Psoas muscle (tissue), 8 donors: ENCODE data around the gene DIP2C. TPM values are rescaled to one million over a fixed set of nuclear protein-coding genes. Genes with fewer than 3 reads are reported as not detected.

Experiments used
- ATAC-seq, 4 donors: fragments of 200-7000 bp; cut with Tn5 transposase; one replicate each; pipeline ENCODE4 v1.9.1; 2020; ENCODE audit warnings: moderate library complexity in 3 of 4, mild to moderate bottlenecking in 2 of 4
- DNase-seq, 2 donors: peaks; one replicate each; pipeline ENCODE4 v3.0.0-alpha.2; 2020
- H3K27ac ChIP-seq: fragments of 200-600 bp; one replicate; pipeline ENCODE4 v1.8.0; 2022
- H3K27me3 ChIP-seq, 3 donors: fragments of 200-600 bp in 1 of 3; one replicate each; pipeline versions ENCODE4 v1.6.1 to v1.8.0; 2013 to 2022; ENCODE audit warnings: low read length in 2 of 3, mild to moderate bottlenecking in 2 of 3, moderate library complexity in 1 of 3; ENCODE audit not compliant: insufficient read depth in 3 of 3
- H3K36me3 ChIP-seq, 2 donors: fragments of 200-600 bp in 1 of 2; one replicate each; pipeline versions ENCODE4 v1.6.1 to v1.8.0; 2013 to 2022; ENCODE audit warnings: low read depth in 1 of 2, mild to moderate bottlenecking in 1 of 2, moderate library complexity in 1 of 2; ENCODE audit not compliant: insufficient read depth in 1 of 2
- H3K4me1 ChIP-seq: fragments of 200-600 bp; one replicate; pipeline ENCODE4 v1.8.0; 2022
- H3K4me3 ChIP-seq: fragments of 200-600 bp; one replicate; pipeline ENCODE4 v1.8.0; 2022; ENCODE audit warnings: mild to moderate bottlenecking
- H3K9me3 ChIP-seq: fragments of 200-600 bp; one replicate; pipeline ENCODE4 v1.8.0; 2022
- WGBS, 3 donors: extraction: QIAGEN DNeasy Blood & Tissue Kit; methylation state at CpG; one replicate each; pipeline versions ENCODE4 v1.1.6 to v1.1.7; 2013; 5-methylcytosine and 5-hydroxymethylcytosine counted together
- intact Hi-C, 2 donors: fragments of 100-400 bp; cut with DNase I; formaldehyde crosslinking; loops; one replicate each; pipeline versions ENCODE4 v1.11.0 to v1.14.2; 2022
- polyA plus RNA-seq, 3 donors: library from polyadenylated mRNA; stranded (reverse); fragments of 200-250 nt; gene quantifications; one replicate each; pipeline ENCODE4 v1.2.3, GENCODE V29; 2013
- total RNA-seq, 4 donors: library from RNA; stranded (reverse); fragmentation: NEBNext Ultra II Directional in 2 of 4; extraction: Animal tissue kit (Norgen Biotek cat#: 25700) in 2 of 4; gene quantifications; one replicate each; pipeline versions ENCODE4 v1.2.1 to v1.2.4, GENCODE V29; 2021 to 2023
- TF ChIP-seq, protein P1 (sequence below): fragments of 200-600 bp; IDR thresholded peaks from one replicate; pipeline ENCODE4 v1.8.0; 2022; ENCODE audit warnings: antibody characterized with exemption
- donor health status: healthy with polysubstance abuse.
- donor health status: DM: no; HTN: no; CAD: no; lungs with moderate emphysema.
- donor health status: Bipolar disorder and iron deficiency.
- donor health status: healthy.
- donor health status: DM: yes; HTN: yes; CAD: no.
- donor health status: DM: no; HTN: no; CAD: no.
- donor health status: DM: no; HTN: no; CAD: no.
- donor health status: DM: yes; HTN: yes; CAD: no.

The DIP2C gene
- total and polyA plus RNA-seq, 7 donors = 7.7 to 32.0 (median 25.0) TPM

DNA sequence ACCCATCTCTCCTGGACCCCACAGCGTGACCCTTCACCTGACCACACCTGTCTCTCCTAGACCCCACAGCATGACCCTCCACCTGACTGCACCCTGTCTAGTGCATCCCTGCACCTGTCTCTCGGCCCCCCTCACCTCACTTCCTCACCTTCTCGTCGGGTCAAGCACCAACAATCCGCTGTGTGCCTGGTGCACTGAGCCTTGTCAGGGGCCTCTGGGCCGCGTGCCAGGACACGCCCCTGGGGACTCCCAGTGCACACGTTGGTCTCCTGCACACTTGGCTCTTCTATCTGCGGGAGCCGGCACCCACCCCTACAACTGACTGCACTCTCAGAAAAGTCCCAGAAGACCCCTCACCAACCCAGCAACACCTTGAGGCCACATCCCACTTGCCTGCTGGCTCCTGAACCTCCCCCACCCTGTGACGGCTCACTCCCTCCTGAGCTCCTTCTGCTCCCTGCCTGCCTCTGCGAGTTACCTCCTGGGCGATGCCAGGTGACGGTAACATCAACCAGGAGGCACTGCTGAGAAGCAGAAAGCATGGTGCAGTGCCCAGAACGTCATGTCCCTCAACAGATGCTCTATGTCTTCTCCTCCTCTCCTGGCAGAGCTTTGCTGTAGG lies 147.6 kb downstream of the DIP2C start:
- TF ChIP-seq, protein P1, sequence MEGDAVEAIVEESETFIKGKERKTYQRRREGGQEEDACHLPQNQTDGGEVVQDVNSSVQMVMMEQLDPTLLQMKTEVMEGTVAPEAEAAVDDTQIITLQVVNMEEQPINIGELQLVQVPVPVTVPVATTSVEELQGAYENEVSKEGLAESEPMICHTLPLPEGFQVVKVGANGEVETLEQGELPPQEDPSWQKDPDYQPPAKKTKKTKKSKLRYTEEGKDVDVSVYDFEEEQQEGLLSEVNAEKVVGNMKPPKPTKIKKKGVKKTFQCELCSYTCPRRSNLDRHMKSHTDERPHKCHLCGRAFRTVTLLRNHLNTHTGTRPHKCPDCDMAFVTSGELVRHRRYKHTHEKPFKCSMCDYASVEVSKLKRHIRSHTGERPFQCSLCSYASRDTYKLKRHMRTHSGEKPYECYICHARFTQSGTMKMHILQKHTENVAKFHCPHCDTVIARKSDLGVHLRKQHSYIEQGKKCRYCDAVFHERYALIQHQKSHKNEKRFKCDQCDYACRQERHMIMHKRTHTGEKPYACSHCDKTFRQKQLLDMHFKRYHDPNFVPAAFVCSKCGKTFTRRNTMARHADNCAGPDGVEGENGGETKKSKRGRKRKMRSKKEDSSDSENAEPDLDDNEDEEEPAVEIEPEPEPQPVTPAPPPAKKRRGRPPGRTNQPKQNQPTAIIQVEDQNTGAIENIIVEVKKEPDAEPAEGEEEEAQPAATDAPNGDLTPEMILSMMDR = no peak
- Histone ChIP-seq H3K27me3 (no peaks in the 10 kb centered on the region), H3K9me3 (no peaks in the 10 kb centered on the region), H3K4me3 (no peak overlapping the region), H3K4me1 (no peaks in the 10 kb centered on the region), H3K36me3 (no peaks in the 10 kb centered on the region), H3K27ac (no peak overlapping the region)
- DNase-seq (no peak), ATAC-seq (no peak)
- intact Hi-C loops = no loop called here
- 68 to 79% (median 75%) methylated on average over 16 of the region's 16 CpGs for WGBS, 3 donors

DNA sequence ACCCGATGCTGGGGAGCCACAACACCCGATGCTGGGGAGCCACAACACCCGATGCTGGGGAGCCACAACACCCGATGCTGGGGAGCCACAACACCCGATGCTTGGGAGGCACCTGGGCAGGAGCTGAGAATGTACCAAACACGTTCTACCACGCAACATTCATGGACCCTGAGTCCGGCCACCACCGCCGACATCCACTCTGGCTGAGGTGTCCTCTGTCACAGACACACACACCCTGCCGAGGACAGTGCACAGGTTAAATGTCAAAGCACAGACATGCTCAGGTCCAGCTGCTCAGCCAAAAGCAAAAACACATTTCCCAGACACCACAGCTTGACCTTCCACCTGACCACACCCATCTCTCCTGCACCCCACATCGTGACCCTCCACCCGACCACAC lies 148.4 kb downstream of the DIP2C start:
- H3K4me1 ChIP-seq = no peaks in the 10 kb centered on the region
- intact Hi-C loops = no loop called here
- no peaks in the 10 kb centered on the region for H3K27me3 ChIP-seq
- no peak overlapping the region for H3K4me3 ChIP-seq
- no peak overlapping the region for H3K27ac ChIP-seq
- WGBS, 3 donors = 89 to 99% (median 90%) methylated on average over 10 to 13 of the region's 13 CpGs
- no peaks in the 10 kb centered on the region for H3K36me3 ChIP-seq
- TF ChIP-seq, protein P1 = no peak
- no peak for DNase-seq
- H3K9me3 ChIP-seq = no peaks in the 10 kb centered on the region
- no peak for ATAC-seq

DNA sequence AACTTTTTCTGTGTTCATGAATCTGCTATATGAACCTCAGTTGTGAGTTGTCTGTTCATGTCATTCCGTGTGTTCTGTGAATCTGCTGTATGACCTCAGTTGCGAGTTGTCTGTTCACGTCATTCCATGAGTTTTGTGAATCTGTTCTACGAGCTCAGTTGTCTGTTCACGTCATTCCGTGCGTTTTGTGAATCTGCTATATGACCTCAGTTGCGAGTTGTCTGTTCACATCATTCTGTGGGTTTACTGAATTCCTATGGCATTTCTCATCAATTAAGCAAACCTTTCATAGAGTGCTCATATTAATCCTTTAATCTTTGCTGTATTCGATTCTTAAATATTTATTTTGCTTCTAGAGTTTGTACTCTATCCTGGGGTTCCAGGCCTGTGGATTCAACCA lies 150.6 kb downstream of the DIP2C start:
- TF ChIP-seq, protein P1 = no peak
- Histone ChIP-seq H3K4me1 (no peaks in the 10 kb centered on the region), H3K9me3 (no peaks in the 10 kb centered on the region), H3K27me3 (no peaks in the 10 kb centered on the region), H3K27ac (no peak overlapping the region), H3K36me3 (no peaks in the 10 kb centered on the region), H3K4me3 (no peak overlapping the region)
- WGBS, 3 donors = 93 to 95% (median 93%) methylated on average over 9 of the region's 9 CpGs
- DNase-seq (no peak), ATAC-seq (no peak)
- intact Hi-C loops = no loop called here

DNA sequence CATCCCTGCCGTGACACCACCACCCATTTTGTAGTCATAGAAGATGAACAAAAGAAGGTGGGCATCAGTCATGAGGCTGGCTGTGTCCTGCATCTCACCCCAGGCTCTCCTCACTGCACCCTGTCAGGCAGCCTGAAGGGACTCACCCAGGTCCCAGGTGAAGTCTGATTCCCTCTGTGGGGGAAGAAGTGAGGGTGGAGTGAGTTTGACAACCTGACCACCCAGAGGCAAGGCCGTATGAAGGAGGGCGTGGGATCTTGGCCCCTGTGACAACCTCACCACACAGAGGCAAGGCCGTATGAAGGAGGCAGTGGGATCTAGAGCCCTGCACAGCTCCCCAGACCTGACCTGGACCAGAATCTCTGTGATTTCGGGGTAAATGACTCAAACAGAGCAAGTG lies 152.5 kb downstream of the DIP2C start:
- intact Hi-C loops = no loop called here

More for the DNA sequence above, 152.5 kb downstream of the DIP2C start:
- ATAC-seq (peak in 1 of 4 donors; percentile 17), DNase-seq (no peak)
- Histone ChIP-seq H3K4me1 (no peaks in the 10 kb centered on the region), H3K36me3 (no peaks in the 10 kb centered on the region), H3K9me3 (no peaks in the 10 kb centered on the region), H3K4me3 (no peak overlapping the region), H3K27me3 (no peaks in the 10 kb centered on the region), H3K27ac (no peak overlapping the region)
- TF ChIP-seq, protein P1 = no peak
- WGBS, 3 donors = 87 to 90% (median 89%) methylated on average over 5 of the region's 5 CpGs
